Activated CD4-positive, alpha-beta T cell treated with anti-CD3 and anti-CD28 coated beads, Interleukin-2, amount 50 U/mL, for 24 hours (primary cell): ENCODE results near the gene MRPL18.
A peak's percentile ranks its signal among the peaks of the same experiment; 100 is the strongest.
"Not testable (repeated sequence)": the region's sequence is repeated elsewhere in the genome, so short reads cannot be mapped to it uniquely, and the experiment has no call there.

ENCODE experiments used
- DNase-seq, 2 donors: peaks; one replicate each; pipeline ENCODE4 v3.0.0-alpha.2; 2020; ENCODE audit warnings: low read depth in 1 of 2, low spot score in 1 of 2

MRPL18 gene

DNA sequence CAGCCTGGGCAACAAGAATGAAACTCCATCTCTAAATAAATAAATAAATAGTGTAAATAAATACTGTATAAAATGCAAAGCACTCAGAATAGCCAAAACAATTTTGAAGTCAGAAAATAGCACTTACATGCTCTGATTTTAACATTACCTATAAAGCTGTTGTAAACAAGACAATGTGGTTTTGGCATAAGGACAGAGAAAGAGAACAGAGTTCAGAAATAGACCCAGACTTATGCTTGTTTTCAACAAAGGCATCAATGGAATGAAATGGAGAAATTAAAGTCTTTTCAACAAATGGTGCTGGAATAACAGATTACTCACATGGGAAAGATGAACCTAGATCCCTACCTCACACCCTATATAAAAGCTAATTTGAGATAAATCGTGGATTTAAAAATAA lies 18.1 kb upstream of the MRPL18 start:
- DNase-seq, result no peak

DNA sequence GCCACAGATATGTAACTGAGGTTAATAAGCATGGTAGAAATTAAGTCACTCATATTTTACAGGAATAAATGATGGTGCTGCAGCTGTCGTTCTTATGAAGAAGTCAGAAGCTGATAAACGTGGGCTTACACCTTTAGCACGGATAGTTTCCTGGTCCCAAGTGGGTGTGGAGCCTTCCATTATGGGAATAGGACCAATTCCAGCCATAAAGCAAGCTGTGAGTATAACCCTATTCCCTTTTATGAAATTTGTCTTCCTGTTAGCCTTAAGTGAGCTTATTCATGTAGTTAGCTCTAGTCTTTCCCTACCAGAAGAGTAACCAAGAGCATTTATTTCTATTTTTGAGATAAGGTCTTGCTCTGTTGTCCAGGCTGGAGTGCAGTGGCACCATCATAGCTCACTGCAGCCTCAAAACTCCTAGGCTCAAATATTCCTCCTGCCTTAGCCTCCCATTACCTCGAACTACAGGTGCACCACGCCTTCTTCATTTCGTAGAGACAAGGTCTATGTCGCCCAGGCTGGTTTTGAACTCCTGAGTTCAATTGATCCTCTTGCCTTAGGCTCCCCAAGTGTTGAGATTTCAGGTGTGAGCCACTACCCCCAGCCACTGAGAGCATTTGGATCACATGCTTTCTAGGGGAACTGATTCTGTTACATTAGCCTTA lies 12.9 kb upstream of the MRPL18 start:
- DNase-seq, result no peak

DNA sequence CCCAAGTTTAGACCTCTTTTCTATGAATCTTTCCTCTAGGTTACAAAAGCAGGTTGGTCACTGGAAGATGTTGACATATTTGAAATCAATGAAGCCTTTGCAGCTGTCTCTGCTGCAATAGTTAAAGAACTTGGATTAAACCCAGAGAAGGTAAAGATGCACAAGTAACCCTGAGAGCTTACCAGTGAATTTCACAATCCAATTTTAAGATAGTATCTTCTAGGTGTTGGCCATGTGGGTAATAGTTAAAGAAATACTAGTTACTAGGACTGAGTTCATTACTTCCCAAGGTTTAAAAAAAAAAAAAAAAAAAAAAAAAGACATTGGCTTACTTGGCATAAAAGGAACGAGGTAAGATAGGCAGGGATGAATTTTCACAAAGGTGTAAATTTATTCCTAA lies 12.1 kb upstream of the MRPL18 start:
- DNase-seq, result no peak

DNA sequence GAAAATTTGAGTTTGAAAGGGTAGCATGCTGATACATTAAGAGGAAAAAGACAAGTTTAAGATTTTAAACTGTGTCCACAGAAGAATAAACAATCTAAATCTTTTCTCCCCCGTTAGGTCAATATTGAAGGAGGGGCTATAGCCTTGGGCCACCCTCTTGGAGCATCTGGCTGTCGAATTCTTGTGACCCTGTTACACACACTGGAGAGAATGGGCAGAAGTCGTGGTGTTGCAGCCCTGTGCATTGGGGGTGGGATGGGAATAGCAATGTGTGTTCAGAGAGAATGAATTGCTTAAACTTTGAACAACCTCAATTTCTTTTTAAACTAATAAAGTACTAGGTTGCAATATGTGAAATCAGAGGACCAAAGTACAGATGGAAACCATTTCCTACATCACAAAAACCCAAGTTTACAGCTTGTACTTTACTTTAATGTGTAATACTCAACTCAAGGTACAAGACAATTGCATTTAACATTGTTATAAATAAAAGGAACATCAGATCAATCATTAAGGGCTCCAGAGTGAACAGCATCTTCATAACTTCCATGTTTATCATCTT lies 11.6 kb upstream of the MRPL18 start:
- DNase-seq, result no peak

DNA sequence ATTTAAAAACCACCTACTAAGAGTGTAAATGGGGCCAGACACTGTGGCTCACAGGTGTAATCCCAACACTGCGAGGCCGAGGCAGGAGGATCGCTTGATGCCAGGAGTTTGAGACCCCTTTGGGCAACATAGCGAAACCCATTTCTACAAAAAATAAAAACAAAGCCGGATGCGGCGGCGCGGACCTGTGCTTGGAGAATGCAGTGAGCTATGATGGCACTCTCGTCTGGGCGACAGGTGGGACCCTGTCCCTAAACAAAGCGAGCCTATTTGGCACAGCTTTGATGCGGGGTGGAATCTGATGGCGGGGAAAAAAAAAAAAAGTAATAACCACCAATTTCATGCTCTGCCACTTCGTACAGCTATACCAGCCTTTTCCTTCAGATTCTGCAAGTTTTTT lies 2.0 kb upstream of the MRPL18 start:
- DNase-seq, result no peak

DNA sequence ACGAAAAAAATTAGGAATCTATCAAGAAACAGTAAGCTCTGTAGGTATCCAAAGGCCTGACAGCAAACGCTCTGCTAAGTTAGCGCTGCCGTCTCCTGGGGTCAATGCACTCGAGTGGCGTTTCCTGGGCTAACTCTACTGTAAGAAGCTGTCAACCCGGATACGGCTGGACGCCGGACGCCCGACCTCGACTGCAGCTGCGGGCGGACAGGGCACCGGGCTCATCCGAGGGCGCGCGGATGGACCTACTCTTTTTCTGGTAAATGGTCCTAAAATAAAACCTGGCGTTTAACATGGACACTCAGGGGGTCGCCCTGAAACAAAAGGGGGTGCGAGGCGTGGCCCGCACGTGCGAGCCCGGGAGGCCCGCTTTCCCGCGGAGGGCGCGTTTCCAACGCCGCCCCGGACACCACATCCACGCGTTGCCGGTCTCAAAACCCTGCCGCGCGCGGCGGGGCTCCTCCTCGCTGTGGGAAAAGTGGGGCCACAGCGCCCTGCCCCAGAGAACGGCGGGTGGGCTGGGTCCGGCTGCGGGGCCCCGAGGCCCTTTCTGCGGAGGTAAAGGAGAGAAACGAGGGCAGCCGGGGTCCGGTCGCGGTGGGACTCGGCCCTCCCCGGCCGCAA lies 1.4 kb upstream of the MRPL18 start:
- DNase-seq, result peak in 1 of 2 donors; percentile 10

DNA sequence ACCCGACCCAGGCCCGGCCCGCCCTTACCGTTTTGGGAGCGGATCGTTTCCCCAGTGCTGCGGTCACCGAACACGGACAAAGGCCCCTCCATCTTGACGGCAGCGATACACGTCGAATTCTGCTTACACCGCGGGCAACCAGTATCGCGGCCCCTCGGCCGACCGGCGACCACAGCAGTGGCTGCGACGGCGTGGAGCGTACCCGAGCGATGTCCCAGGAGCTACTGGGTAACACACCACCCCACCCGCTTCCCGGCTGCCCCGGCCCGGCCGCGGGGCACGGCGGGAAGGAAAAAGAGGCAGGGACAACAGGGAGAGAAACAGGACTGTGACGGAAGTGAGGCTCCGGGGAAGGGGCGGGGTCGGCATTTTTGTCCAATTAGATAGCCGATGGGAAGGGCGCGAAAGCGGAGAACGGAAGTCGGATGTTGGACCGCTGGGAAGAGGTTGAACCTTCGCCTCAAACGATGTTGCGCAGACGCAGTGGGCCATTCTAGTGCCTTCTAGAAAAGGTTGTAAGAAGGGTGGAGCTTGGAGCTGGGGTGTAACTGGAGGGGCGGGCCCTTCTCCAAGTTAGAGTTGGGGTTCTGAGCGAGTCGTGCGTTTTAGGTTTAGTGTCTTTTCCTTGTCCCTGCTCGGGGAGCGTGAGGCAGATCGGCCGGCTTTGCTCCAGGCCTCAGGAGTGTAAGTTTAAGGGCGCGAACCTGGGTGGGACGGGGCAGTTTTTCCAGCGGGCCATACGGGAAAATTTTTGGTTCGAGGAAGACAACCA lies 704 bp upstream of the MRPL18 start, which contains the start of gene TCP1:
TSS of gene TCP1 (minus strand) at position 226 of the 772 bp plus-strand sequence. CDS start at position 92, 134 bp downstream.
- DNase-seq, result peak; percentile 95 to 100

DNA sequence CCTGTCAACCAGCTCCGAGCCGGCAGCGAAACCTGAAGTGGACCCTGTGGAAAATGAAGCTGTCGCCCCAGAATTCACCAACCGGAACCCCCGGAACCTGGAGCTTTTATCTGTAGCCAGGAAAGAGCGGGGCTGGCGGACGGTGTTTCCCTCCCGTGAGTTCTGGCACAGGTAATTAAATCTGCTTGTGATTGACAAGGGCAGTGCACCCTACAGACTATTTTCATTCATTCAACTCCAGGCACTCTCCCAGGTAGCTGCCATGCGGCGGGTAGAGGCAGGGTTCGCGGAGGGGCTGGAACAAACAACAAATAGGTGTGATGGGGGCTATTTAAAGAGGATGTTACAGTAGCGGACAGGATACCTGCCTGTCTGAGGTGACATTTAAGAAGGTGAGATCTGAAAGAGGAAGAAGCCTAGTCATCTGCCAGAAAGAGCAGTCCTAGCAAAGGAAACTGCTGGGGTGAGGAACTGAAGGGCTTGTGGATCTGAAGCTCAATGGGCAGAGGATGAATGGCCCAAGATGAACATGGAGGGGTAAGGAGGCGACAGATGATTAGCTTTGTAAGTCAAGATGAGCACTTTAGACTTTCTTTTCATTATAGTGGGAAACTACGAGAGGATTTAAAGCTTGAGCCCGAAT lies 810 bp downstream of the MRPL18 start:
- DNase-seq, result no peak

DNA sequence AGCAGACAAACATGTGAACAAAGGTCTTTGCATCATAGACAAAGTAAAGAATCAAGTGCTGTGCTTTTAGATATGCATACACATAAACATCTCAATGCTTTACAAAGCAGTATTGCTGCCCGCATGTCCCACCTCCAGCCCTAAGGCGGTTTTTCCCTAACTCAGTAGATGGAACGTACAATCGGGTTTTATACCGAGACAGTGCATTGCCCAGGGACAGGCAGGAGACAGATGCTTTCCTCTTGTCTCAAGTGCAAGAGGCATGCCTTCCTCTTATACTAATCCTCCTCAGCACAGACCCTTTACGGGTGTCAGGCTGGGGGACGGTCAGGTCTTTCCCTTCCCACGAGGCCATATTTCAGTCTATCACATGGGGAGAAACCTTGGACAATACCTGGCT lies 4.7 kb downstream of the MRPL18 start:
- not testable (repeated sequence) for DNase-seq

DNA sequence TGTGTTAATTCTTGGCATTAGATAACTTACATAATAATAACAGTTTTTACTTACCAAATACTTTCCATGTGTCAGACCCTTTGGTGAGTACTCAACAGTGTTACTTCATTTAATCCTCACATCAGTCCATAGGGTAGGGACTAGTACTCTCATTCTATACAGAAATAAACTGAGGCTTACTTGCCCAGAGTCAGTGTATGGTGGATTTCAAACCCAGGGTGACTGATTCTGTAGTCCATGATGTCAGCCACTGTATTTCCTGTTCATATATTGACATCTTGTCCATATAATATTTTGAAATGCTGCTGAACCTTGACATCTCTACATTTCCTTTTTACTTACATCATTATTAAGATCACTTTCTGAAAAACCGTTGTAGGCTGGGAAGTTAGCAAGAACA lies 7.3 kb downstream of the MRPL18 start:
- no peak for DNase-seq

DNA sequence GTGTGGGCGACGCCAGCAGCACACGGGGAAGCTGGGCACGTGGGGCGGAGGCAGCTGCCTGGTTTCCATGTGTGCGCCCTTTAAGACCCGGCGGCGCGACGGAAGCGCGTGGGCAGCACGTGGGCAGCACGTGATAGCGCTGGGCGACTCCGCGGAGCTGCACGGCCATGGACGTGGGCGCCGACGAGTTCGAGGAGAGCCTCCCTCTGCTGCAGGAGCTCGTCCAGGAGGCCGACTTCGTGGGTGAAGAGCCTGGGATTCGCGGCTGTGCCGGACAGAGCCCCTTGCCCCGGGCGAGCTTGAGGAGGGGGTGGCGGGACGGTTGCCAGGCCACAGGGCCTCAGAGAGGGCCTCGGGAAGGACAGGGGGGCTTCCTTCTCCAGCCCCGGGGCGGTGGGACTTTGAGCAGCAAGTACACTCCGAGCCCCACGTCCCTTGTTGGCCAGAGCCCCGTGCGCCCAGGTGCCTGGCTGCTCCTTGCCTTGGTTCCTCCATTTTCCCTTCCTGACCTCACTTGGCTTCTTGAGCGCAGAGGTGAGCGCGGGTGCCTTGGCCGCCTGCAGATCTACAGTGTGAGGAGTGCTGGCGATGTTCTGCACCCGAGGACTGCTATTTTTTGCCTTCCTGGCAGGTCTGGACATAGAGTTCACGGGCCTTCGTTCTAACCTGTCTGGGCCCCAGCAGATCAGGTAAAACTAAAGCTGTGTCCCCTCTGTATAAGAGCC lies 10.0 kb downstream of the MRPL18 start, which contains the start of gene PNLDC1:
TSS of gene PNLDC1 (plus strand) at position 136 of the 725 bp plus-strand sequence. CDS start at position 168, 32 bp downstream.
- no peak for DNase-seq

DNA sequence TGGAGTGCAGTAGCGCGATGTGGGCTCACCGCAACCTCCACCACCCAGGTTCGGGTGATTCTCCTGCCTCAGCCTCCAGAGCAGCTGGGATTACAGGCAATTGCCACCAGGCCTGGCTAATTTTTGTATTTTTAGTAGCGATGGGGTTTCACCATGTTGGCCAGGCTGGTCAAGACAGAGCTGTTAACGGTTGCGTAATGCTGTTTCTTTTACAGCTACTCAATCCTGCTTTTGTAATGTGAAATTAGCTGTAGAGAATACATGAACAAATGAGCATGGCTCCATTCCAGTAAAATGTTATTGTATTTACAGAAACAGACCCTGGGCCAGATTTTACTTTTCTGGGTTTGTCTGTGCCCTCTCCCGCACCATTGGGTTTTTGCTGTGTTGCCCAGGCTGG lies 11.7 kb downstream of the MRPL18 start:
- DNase-seq, result no peak

DNA sequence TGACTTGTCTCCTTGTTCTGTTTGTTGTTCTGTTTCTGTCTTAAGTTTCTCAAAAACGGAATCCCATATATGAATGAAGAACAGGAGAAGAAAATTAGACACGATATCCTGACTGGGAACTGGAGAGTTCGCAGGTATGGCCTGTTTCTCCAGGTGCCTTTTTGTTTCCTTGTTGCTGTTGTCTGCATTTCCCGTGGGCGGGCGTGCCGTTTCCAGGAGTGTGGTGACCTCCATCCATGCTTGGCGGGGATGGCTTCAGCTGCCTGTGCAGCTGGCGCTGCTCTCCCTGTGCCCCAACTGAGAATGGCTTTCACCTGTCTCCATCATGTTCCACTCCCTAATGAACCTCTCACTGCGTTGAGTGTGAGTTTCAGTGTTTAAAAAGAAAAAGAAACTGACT lies 14.2 kb downstream of the MRPL18 start:
- DNase-seq, result no peak

DNA sequence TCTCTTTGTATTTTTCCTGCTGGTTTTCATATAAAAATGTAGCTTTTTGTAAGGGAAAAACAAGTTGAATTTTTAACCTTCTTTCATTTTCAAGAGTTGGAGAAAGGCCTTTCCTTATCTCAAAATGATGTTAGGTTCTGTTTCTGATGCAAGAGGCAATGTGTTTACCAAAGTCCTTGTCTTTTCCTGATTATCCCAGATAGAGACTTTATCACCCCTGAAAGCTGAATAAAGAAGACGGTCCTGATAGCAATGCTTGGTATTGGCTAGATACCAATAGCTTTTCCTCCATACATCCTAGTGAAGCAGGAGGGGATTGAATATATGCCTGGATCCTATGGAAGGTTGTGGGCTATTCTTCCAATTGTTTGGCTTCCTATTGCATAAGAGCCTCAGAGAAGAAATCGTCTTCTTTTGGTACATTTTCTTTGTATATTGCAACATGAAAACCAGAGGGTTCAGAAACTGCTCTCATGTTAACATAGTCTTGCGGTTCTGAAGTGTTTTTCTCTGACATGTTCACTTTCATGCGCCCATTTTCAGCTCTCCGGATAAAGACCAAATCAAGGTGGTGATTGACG lies 15.3 kb downstream of the MRPL18 start:
- no peak for DNase-seq

DNA sequence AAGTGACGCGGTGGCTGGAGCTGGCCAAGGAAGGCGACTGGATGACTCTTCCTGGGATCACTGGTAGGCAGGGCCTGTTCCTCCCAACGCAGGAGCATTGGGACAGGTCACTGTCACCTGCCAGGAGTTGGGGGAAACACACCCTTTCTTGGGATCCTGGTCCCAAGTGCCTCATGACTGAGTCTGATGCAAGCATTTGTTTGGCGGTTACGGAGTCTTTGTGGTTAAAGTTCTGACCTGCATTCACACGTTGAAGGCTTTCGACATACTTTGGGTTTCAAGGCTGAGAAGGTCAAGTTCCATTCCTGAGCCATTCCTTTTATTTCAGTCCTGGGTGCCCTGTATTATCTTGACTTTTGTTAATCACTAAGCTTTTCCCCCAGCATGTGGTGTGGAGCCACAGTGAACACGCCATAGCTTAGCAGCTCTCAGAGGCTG lies 15.8 kb downstream of the MRPL18 start:
- no peak for DNase-seq

DNA sequence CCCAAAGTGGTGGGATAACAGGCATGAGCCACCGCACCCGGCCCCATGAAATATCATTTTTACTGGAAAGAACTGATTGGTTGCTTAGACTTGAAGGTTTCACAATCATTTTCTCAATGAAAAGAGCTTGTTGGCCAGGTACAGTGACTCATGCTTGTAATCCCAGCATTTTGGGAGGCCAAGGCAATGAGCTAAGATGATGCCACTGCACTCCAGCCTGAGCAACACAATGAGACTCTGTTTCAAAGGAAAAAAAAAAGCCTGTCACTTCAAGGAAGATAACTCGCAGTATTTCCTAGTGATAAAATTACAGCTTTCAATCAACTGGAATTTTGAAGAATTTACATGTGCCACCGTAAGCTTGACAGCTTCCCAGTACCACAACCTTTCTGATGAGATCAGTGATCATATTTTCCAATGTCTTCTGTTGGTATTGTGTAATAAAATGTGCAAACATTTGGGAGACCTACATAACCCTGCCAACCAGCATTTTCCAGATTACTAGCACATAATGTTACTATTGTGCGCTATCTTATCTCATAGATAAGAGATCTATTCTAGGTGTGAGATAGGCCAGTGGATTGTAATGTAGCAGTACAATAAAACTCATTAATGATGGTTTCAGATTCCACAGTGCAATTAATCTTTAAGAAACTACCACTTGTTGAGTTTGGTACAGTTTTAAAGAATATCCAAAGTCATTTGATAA lies 17.0 kb downstream of the MRPL18 start:
- no peak for DNase-seq

DNA sequence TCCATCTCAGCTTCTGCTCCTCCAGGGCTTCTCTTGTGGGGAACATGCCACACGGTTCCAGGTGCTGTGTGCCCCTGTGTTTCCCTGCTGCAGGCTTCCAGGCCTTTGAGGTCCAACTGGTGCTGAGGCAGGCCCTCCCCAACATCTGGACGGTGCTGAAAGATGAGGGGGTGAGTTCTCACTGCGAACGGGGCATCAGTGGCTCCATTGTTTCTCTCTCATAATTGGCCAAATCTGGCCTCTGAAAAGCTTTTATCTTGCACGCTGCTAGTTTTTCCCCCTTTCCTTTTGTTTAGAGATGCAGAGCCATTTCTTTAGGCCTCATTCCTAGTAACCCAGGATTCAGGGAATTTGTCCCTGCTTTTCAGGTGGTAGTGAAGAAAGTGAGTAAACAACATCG lies 18.4 kb downstream of the MRPL18 start:
- DNase-seq, result no peak

DNA sequence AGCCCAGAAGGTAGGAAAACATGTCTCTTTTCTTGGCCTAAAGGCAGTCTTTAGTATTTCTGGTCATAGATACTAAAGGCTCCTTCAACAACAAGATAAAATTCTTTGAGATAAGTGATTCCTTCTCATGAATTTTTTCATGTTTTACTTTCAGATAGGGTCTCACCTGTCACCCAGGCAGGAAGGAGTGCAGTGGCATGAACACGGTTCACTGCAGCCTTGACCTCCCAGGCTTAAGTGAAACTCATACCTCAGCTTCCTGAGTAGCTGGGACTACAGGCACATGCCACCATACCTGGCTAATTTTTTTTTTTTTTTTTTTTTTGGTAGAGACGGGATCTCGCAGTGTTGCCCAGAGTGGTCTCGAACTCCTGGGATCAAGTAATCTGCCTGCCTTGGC lies 18.9 kb downstream of the MRPL18 start:
- DNase-seq, result no peak

DNA sequence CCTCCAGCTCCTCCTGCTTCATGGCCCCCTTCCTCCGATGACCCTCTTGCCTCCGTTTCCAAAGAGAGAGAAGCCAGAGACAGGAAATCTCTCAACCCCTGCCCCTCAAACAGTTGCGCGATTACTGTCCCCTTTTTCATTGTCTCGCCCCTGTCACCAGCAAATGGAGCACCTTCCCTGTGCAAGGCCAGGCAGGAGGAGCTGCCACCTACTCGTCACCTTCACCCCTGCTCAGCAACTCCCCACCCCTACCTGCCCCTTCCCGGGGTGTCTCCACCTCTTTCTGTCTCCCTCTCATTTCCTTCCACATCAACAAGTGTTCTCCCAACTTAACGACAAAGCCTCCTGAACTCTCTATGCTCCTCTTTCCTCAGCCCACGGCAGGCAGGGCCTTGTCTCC lies 23.5 kb downstream of the MRPL18 start:
- DNase-seq, result no peak

DNA sequence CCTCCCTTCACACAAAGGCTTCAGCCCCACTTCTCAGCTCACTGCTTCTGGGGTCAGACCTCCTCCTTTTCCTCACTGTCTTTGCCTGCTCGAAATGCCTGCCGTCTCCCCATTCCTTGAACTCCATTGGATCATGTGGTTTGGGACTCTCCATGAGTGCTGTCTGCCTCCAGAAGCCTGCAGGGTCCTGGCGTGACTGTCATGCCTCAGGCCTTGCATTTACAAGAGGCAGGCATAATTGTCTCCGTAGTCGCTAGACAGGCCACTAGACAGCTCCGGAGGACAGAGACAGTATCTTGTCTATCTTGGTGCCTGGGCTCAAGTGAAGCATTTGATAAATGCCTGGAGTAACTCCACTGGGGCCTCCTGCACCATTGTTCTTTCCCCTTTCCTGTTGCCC lies 25.1 kb downstream of the MRPL18 start:
- DNase-seq, result no peak
